SK-N-MC (cell line): Measurements from ENCODE around the gene FIBCD1.

Experiments used
- EZH2 ChIP-seq: fragments of 200-600 bp; sonication (generic); IDR thresholded peaks from one replicate; pipeline ENCODE4 v1.6.1; 2017; ENCODE audit warnings: antibody characterized with exemption
- FOXP2 ChIP-seq: optimal IDR thresholded peaks from 2 replicates; pipeline ENCODE3; 2011; ENCODE audit warnings: mild to moderate bottlenecking, moderate library complexity; ENCODE audit not compliant: insufficient read depth; ENCODE audit errors: extremely low read length, control extremely low read depth
- POLR2AphosphoS5 ChIP-seq: IDR thresholded peaks from 2 replicates; pipeline ENCODE4 v1.6.1; 2012; ENCODE audit warnings: mild to moderate bottlenecking, low read depth, low read length, borderline replicate concordance

- TF ChIP-seq EZH2 (no peak), FOXP2 (no peak), POLR2AphosphoS5 (no peak)
Observed at GRCh38 chr9:130946766-130947617, 7.9 kb upstream of the FIBCD1 start.
